B cell (primary cell): ENCODE data around the gene VTCN1. TPM values are rescaled to one million over a fixed set of nuclear protein-coding genes. Genes with fewer than 3 reads are reported as not detected.

Experiments
- ATAC-seq: fragments of 200-7000 bp; cut with Tn5 transposase; one replicate; pipeline ENCODE4 v1.10.0; 2021; ENCODE audit warnings: low read depth, mild to moderate bottlenecking, moderate number of reproducible peaks, moderate library complexity
- CTCF ChIA-PET: fragments of 350-600 bp; sonication (Branson Sonifier 250); formaldehyde crosslinking; loops from one replicate; lab custom pipeline; 2021; ENCODE audit warnings: antibody characterized with exemption, inconsistent platforms; lab: Charles Lee
- POLR2A ChIA-PET: fragments of 350-600 bp; sonication (Branson Sonifier 250); formaldehyde crosslinking; loops from one replicate; lab custom pipeline; 2021; ENCODE audit warnings: antibody characterized with exemption; lab: Charles Lee
- DNase-seq: peaks from one replicate; pipeline ENCODE4 v3.0.0; 2013
- H2AFZ ChIP-seq: 2 replicates; pipeline ENCODE4 v1.6.1; 2012; ENCODE audit warnings: mild to moderate bottlenecking, low read depth, low read length; ENCODE audit not compliant: insufficient read depth, poor library complexity, severe bottlenecking
- H3K27ac ChIP-seq, 2 donors: 1 replicate in 1 of 2; 2 replicates in 1 of 2; pipeline ENCODE4 v1.5.1; 2012 to 2013; ENCODE audit warnings: low read length in 2 of 2, mild to moderate bottlenecking in 2 of 2, moderate library complexity in 1 of 2
- H3K27me3 ChIP-seq, 4 experiments: fragments of 200-600 bp in 1 of 4; sonication (generic) in 1 of 4; replicated peaks in 1 of 4; 1 replicate in 2 of 4; 2 replicates in 2 of 4; pipeline versions ENCODE4 v1.6.1 to v1.7.0; 2013 to 2016; ENCODE audit warnings: low read length in 3 of 4, mild to moderate bottlenecking in 2 of 4, mixed read lengths in 1 of 4, moderate library complexity in 1 of 4; ENCODE audit not compliant: insufficient read depth in 4 of 4, control insufficient read depth in 3 of 4; ENCODE audit errors: control extremely low read depth in 1 of 4
- H3K36me3 ChIP-seq, 2 experiments: replicated peaks in 1 of 2; 1 replicate in 1 of 2; 2 replicates in 1 of 2; pipeline versions ENCODE4 v1.6.1 to v1.7.1; 2013; ENCODE audit warnings: low read length in 1 of 2; ENCODE audit not compliant: insufficient read depth in 2 of 2, control insufficient read depth in 1 of 2; ENCODE audit errors: control extremely low read depth in 1 of 2, extremely low read depth in 1 of 2
- H3K4me1 ChIP-seq, 2 donors: fragments of 200-600 bp in 1 of 2; sonication (generic) in 1 of 2; 1 replicate in 1 of 2; 2 replicates in 1 of 2; pipeline versions ENCODE4 v1.5.1 to v1.6.1; 2013 to 2017; ENCODE audit warnings: low read length in 2 of 2; ENCODE audit not compliant: control insufficient read depth in 2 of 2, insufficient read depth in 2 of 2
- H3K4me2 ChIP-seq: replicated peaks from 2 replicates; pipeline ENCODE3; 2012; ENCODE audit warnings: mild to moderate bottlenecking, low read depth, low read length; ENCODE audit not compliant: poor library complexity, severe bottlenecking
- H3K4me3 ChIP-seq, 5 experiments: fragments of 200-600 bp in 1 of 5; sonication (generic) in 1 of 5; 1 replicate in 3 of 5; 2 replicates in 2 of 5; pipeline versions ENCODE4 v1.5.1 to v1.7.0; 2011 to 2016; ENCODE audit warnings: low read length in 4 of 5, mild to moderate bottlenecking in 4 of 5, low read depth in 2 of 5, control low read depth in 1 of 5, moderate library complexity in 1 of 5; ENCODE audit not compliant: insufficient read depth in 1 of 5; ENCODE audit errors: control extremely low read depth in 1 of 5, extremely low read depth in 1 of 5
- H3K79me2 ChIP-seq: fragments of 200-600 bp; sonication (generic); one replicate; pipeline ENCODE4 v1.6.0; 2016; ENCODE audit warnings: low read length; ENCODE audit not compliant: control insufficient read depth, insufficient read depth
- H3K9ac ChIP-seq: fragments of 200-600 bp; sonication (generic); 2 replicates; pipeline ENCODE4 v1.6.1; 2017; ENCODE audit warnings: mild to moderate bottlenecking, low read length, moderate library complexity
- H3K9me3 ChIP-seq, 3 donors: one replicate each; pipeline versions ENCODE4 v1.6.1 to v1.7.1; 2013; ENCODE audit warnings: low read length in 2 of 3; ENCODE audit not compliant: control insufficient read depth in 2 of 3, insufficient read depth in 1 of 3; ENCODE audit errors: control extremely low read depth in 1 of 3
- H4K20me1 ChIP-seq: 2 replicates; pipeline ENCODE4 v1.6.0; 2012; ENCODE audit warnings: mild to moderate bottlenecking, low read length; ENCODE audit not compliant: insufficient read depth, control insufficient read depth, poor library complexity, severe bottlenecking
- H3K27ac Mint-ChIP-seq: one replicate; pipeline ENCODE4 v1.8.0; 2021; ENCODE audit warnings: mixed read lengths
- H3K27me3 Mint-ChIP-seq: one replicate; pipeline ENCODE4 v1.8.0; 2021; ENCODE audit warnings: mixed read lengths
- H3K4me1 Mint-ChIP-seq: one replicate; pipeline ENCODE4 v1.8.0; 2021; ENCODE audit warnings: mixed read lengths
- H3K4me3 Mint-ChIP-seq: one replicate; pipeline ENCODE4 v1.8.0; 2021; ENCODE audit warnings: mixed read lengths
- H3K9me3 Mint-ChIP-seq: one replicate; pipeline ENCODE4 v1.8.0; 2022; ENCODE audit warnings: mixed read lengths; ENCODE audit not compliant: insufficient read depth
- EZH2 ChIP-seq: IDR thresholded peaks from 2 replicates; pipeline ENCODE4 v1.6.1; 2012; ENCODE audit warnings: borderline replicate concordance, low read depth, mild to moderate bottlenecking, moderate library complexity, low read length; ENCODE audit not compliant: insufficient read depth, poor library complexity, severe bottlenecking
- WGBS: methylation state at CpG from one replicate; pipeline ENCODE4 v1.1.5; 2013; ENCODE audit warnings: missing lambda C conversion rate; ENCODE audit not compliant: insufficient coverage; 5-methylcytosine and 5-hydroxymethylcytosine counted together
- intact Hi-C: fragments of 100-400 bp; cut with micrococcal nuclease; formaldehyde crosslinking; loops from one replicate; pipeline ENCODE4 v1.10.0; 2022
- polyA plus RNA-seq: library from polyadenylated mRNA; depleted of rRNA; stranded (reverse); fragments of >200 nt; gene quantifications from 2 replicates; pipeline ENCODE4 v1.2.3, GENCODE V29; 2012
- total RNA-seq, 2 donors: library from RNA; stranded (reverse); fragments of 120-200 nt in 1 of 2; gene quantifications; 1 replicate in 1 of 2; 2 replicates in 1 of 2; pipeline versions ENCODE4 v1.2.3 to v1.2.4, GENCODE V29; 2013 to 2022
- TF ChIP-seq, protein P1 (sequence below): fragments of 200-600 bp; IDR thresholded peaks from one replicate; pipeline ENCODE4 v1.8.0; 2022; ENCODE audit warnings: antibody characterized with exemption, mild to moderate bottlenecking

Gene VTCN1
- total and polyA plus RNA-seq, 2 donors (not counting 1 experiment from before 2014, with no cell fraction given) = not detected

DNA sequence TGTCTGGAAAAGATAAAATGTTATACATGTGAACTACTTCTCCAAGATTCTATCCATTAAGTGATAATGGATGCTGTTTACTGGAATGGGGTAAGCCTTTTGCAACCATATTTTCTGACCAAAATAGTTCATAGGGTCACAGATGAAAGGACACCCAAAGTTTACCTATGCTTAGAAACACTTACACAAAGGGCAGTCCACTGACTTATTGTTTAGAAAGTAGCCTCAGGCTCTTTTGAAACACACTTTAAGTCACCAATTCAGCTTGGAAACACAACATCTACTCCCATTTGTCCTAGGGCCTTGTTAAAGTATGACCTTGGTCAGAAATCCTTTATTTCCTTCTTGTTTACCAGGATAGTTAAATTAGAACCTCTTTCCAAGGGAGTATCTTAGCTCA is 28.7 kb upstream of the VTCN1 start:
- intact Hi-C loops = no loop called here
- Histone ChIP-seq H3K9me3 (no peaks in the 10 kb centered on the region), H3K27ac (no peak overlapping the region), H3K4me1 (no peaks in the 10 kb centered on the region), H3K79me2 (no peaks in the 10 kb centered on the region), H3K36me3 (no peaks in the 10 kb centered on the region), H2AFZ (no peak overlapping the region), H3K4me2 (no peak overlapping the region), H3K4me3 (no peak overlapping the region), H4K20me1 (no peaks in the 10 kb centered on the region), H3K27me3 (peaks cover 0 to 3% (median 0%) of the 10 kb centered on the region in 4 experiments), H3K9ac (no peak overlapping the region)
- Mint-ChIP-seq H3K4me1 (no peaks in the 10 kb centered on the region), H3K27me3 (peaks cover 34% of the 10 kb centered on the region), H3K27ac (no peak overlapping the region), H3K4me3 (no peak overlapping the region), H3K9me3 (no peaks in the 10 kb centered on the region)
- CTCF ChIA-PET = no interaction called here
- DNase-seq = no peak
- POLR2A ChIA-PET = no interaction called here
- TF ChIP-seq EZH2 = no peak
- TF ChIP-seq, protein P1, sequence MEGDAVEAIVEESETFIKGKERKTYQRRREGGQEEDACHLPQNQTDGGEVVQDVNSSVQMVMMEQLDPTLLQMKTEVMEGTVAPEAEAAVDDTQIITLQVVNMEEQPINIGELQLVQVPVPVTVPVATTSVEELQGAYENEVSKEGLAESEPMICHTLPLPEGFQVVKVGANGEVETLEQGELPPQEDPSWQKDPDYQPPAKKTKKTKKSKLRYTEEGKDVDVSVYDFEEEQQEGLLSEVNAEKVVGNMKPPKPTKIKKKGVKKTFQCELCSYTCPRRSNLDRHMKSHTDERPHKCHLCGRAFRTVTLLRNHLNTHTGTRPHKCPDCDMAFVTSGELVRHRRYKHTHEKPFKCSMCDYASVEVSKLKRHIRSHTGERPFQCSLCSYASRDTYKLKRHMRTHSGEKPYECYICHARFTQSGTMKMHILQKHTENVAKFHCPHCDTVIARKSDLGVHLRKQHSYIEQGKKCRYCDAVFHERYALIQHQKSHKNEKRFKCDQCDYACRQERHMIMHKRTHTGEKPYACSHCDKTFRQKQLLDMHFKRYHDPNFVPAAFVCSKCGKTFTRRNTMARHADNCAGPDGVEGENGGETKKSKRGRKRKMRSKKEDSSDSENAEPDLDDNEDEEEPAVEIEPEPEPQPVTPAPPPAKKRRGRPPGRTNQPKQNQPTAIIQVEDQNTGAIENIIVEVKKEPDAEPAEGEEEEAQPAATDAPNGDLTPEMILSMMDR = no peak
- no peak for ATAC-seq

DNA sequence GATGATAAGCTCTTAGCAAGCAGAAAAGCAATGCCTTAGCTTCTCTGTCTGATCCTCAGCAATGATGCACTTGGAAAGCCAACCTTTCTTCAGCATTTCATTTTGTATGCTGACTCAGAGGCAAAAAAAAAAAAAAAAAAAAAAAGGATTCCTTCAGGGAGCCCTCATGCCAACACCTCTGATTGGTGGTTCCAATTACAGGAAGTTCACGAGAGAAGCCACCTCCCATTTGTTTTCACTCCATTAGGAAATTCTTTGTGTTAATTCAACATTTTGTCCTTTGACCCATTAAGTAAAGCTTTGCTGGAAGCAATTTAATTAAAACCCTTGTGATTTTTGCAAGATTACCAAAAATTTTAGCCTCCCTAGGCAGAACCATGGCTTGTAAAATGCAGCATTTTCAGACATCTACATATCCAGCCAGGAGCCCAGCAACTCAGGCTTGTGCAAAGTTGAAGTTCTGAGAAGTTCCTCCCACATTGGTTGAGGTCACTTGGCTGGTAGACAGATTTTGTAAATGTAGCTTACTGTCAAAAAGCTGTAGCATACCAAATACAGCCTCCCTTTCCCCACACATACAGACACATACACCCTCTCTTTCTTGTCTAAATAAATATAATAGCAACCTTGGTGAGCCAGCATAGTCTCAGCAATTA is 27.1 kb upstream of the VTCN1 start:
- H3K36me3 ChIP-seq = no peaks in the 10 kb centered on the region
- H3K27ac Mint-ChIP-seq = no peak overlapping the region
- no peak for DNase-seq
- no peak overlapping the region for H3K4me3 Mint-ChIP-seq
- POLR2A ChIA-PET = no interaction called here
- TF ChIP-seq, protein P1 = no peak
- TF ChIP-seq EZH2 = no peak
- no peak overlapping the region for H3K4me2 ChIP-seq
- no peaks in the 10 kb centered on the region for H3K4me1 Mint-ChIP-seq
- no peak overlapping the region for H3K4me3 ChIP-seq
- H3K27me3 Mint-ChIP-seq = peaks cover 25% of the 10 kb centered on the region
- no peaks in the 10 kb centered on the region for H3K4me1 ChIP-seq
- no peak overlapping the region for H3K27ac ChIP-seq
- no CpG with 5 or more reads among the region's 1 CpG for WGBS
- H3K9me3 ChIP-seq = no peaks in the 10 kb centered on the region
- H4K20me1 ChIP-seq = no peaks in the 10 kb centered on the region
- no peaks in the 10 kb centered on the region for H3K27me3 ChIP-seq
- intact Hi-C loops = no loop called here
- no peak overlapping the region for H3K9ac ChIP-seq
- H2AFZ ChIP-seq = no peak overlapping the region
- no peaks in the 10 kb centered on the region for H3K9me3 Mint-ChIP-seq
- no peak for ATAC-seq
- CTCF ChIA-PET = no interaction called here
- no peaks in the 10 kb centered on the region for H3K79me2 ChIP-seq
